HepG2 (cell line): Measurements from ENCODE around the gene PSMD1. TPM values are rescaled to one million over a fixed set of nuclear protein-coding genes. Genes with fewer than 3 reads are reported as not detected.

Experiments
- ETV6 ChIP-seq: sonication (generic); formaldehyde crosslinking; conservative IDR thresholded peaks from 2 replicates; pipeline ENCODE4 v1.4.0; 2020; ENCODE audit warnings: missing genetic modification reagents
- FOXK2 ChIP-seq: fragments of 450-650 bp; IDR thresholded peaks from 2 replicates; pipeline ENCODE4 v1.6.1; 2016
- FOXP4 ChIP-seq: sonication (generic); formaldehyde crosslinking; IDR thresholded peaks from 2 replicates; pipeline ENCODE4 v1.4.0; 2020; ENCODE audit warnings: missing genetic modification reagents
- GATAD2A ChIP-seq: IDR thresholded peaks from 2 replicates; pipeline ENCODE4 v1.6.1; 2016
- KAT2B ChIP-seq: fragments of 150-350 bp; IDR thresholded peaks from 2 replicates; pipeline ENCODE4 v1.6.1; 2014; ENCODE audit warnings: low read depth, low read length, borderline replicate concordance
- MYNN ChIP-seq: sonication (generic); formaldehyde crosslinking; IDR thresholded peaks from 2 replicates; pipeline ENCODE4 v1.4.0; 2020; ENCODE audit warnings: mild to moderate bottlenecking, low read depth, missing genetic modification reagents
- MYPOP ChIP-seq: sonication (generic); formaldehyde crosslinking; IDR thresholded peaks from 2 replicates; pipeline ENCODE4 v1.8.1; 2023; ENCODE audit warnings: mild to moderate bottlenecking, moderate library complexity, missing genetic modification reagents
- MZF1 ChIP-seq: sonication (generic); formaldehyde crosslinking; IDR thresholded peaks from 2 replicates; pipeline ENCODE4 v1.8.1; 2023; ENCODE audit warnings: mild to moderate bottlenecking, missing genetic modification reagents, borderline replicate concordance
- NCOA2 ChIP-seq: sonication (generic); formaldehyde crosslinking; IDR thresholded peaks from 2 replicates; pipeline ENCODE4 v1.8.0; 2022; ENCODE audit warnings: inconsistent platforms
- NFE2L2 ChIP-seq: fragments of 150-350 bp; IDR thresholded peaks from 2 replicates; pipeline ENCODE4 v1.6.1; 2014; ENCODE audit warnings: low read length
- PAXIP1 ChIP-seq: sonication (generic); formaldehyde crosslinking; conservative IDR thresholded peaks from 2 replicates; pipeline ENCODE4 v1.4.0; 2020; ENCODE audit warnings: mild to moderate bottlenecking, missing genetic modification reagents, moderate library complexity
- PHB2 ChIP-seq: fragments of 450-650 bp; IDR thresholded peaks from 2 replicates; pipeline ENCODE4 v1.6.1; 2018; ENCODE audit not compliant: partially characterized antibody
- ZFP82 ChIP-seq: sonication (generic); formaldehyde crosslinking; IDR thresholded peaks from 2 replicates; pipeline ENCODE4 v1.5.1; 2020; ENCODE audit warnings: mild to moderate bottlenecking, missing genetic modification reagents, borderline replicate concordance
- ZNF296 ChIP-seq: sonication (generic); formaldehyde crosslinking; conservative IDR thresholded peaks from 2 replicates; pipeline ENCODE4 v1.5.0; 2020; ENCODE audit warnings: mild to moderate bottlenecking, missing genetic modification reagents
- ZNF569 ChIP-seq: sonication (generic); formaldehyde crosslinking; IDR thresholded peaks from 2 replicates; pipeline ENCODE4 v1.5.0; 2020; ENCODE audit warnings: mild to moderate bottlenecking, missing genetic modification reagents, moderate library complexity, borderline replicate concordance
- ZNF772 ChIP-seq: sonication (generic); formaldehyde crosslinking; IDR thresholded peaks from 2 replicates; pipeline ENCODE4 v1.5.0; 2020; ENCODE audit warnings: mild to moderate bottlenecking, missing genetic modification reagents
- polyA plus RNA-seq, 8 experiments: library from polyadenylated mRNA; depleted of rRNA in 3 of 8; stranded (reverse) in 7 of 8; unstranded in 1 of 8; fragments of >200 nt; fragmentation: Illumina TruSeq in 4 of 8; extraction: Trizol in 4 of 8; gene quantifications; 2 replicates each; pipeline versions ENCODE4 v1.2.1 to v1.2.3, GENCODE V29; 2011 to 2016; ENCODE audit warnings: low read depth in 4 of 8, missing spikeins in 1 of 8, mixed read lengths in 1 of 8; ENCODE audit not compliant: insufficient read depth in 1 of 8
- total RNA-seq, 5 experiments: library from RNA; depleted of rRNA; stranded (reverse); fragments of >200 nt; fragmentation: Illumina TruSeq; extraction: Trizol; gene quantifications; 2 replicates each; pipeline ENCODE4 v1.2.3, GENCODE V29; 2016; ENCODE audit warnings: low read depth in 1 of 5
- TF ChIP-seq, protein P1 (sequence below): sonication (generic); formaldehyde crosslinking; IDR thresholded peaks from 2 replicates; pipeline ENCODE4 v1.5.1; 2020; ENCODE audit warnings: mild to moderate bottlenecking, missing genetic modification reagents

Gene PSMD1
- total and polyA plus RNA-seq, 2 of the 13 experiments (the other 11 are each of a cell fraction or from before 2014, with no cell fraction given) = 136 to 191 TPM

GRCh38 chr2:231050018-231050901 lies 6.4 kb upstream of the PSMD1 start (continued):
- TF ChIP-seq PAXIP1 (CRISPR knock-in tag) (peak; percentile 100), ZNF772 (peak; percentile 98), GATAD2A (peak; percentile 100), FOXP4 (CRISPR knock-in tag) (peak; percentile 98), ZNF569 (CRISPR knock-in tag) (0 out of 2 replicates have a peak, but pooled peaks have one; percentile 79), NFE2L2 (no peak), PHB2 (no peak), KAT2B (no peak), MYPOP (peak; percentile 98; the same call in 1 of the 2 replicates), ZFP82 (peak; percentile 88; the same call in 1 of the 2 replicates), NCOA2 (CRISPR knock-in tag) (peak; percentile 98), FOXK2 (peak; percentile 83), ETV6 (CRISPR knock-in tag) (0 out of 2 replicates have a peak, but pooled peaks have one; percentile 11), MZF1 (CRISPR knock-in tag) (no peak; the same call in 1 of the 2 replicates), ZNF296 (no peak; the same call in 1 of the 2 replicates), MYNN (CRISPR knock-in tag) (peak; percentile 32; the same call in 1 of the 2 replicates)
- TF ChIP-seq, protein P1, sequence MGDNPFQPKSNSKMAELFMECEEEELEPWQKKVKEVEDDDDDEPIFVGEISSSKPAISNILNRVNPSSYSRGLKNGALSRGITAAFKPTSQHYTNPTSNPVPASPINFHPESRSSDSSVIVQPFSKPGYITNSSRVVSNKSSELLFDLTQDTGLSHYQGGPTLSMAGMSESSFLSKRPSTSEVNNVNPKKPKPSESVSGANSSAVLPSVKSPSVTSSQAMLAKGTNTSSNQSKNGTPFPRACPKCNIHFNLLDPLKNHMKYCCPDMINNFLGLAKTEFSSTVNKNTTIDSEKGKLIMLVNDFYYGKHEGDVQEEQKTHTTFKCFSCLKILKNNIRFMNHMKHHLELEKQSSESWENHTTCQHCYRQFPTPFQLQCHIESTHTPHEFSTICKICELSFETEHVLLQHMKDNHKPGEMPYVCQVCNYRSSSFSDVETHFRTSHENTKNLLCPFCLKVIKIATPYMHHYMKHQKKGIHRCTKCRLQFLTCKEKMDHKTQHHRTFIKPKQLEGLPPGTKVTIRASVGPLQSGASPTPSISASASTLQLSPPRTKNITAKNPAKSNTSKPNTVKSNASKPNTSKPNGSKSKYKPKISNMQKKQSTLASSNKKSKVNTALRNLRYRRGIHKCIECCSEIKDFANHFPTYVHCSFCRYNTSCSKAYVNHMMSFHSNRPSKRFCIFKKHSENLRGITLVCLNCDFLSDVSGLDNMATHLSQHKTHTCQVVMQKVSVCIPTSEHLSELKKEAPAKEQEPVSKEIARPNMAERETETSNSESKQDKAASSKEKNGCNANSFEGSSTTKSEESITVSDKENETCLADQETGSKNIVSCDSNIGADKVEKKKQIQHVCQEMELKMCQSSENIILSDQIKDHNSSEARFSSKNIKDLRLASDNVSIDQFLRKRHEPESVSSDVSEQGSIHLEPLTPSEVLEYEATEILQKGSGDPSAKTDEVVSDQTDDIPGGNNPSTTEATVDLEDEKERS = peak; percentile 93; the same call in 1 of the 2 replicates
